Measurements from ENCODE around the gene SLC1A5.

The SLC1A5 gene

GRCh38 chr19:46742926-46743480 is 45.4 kb downstream of the SLC1A5 start:
- peak; percentile 47 for DNase-seq (ENCODE audit: low spot score)

GRCh38 chr19:46741447-46741846 is 46.9 kb downstream of the SLC1A5 start:
- no peak for DNase-seq (ENCODE audit: low spot score)

GRCh38 chr19:46739290-46739771 is 49.1 kb downstream of the SLC1A5 start:
- DNase-seq (ENCODE audit: low spot score), result no peak

- no peak for DNase-seq (ENCODE audit: low spot score)
Observed at GRCh38 chr19:46737761-46738171, 50.6 kb downstream of the SLC1A5 start.

- DNase-seq (ENCODE audit: low spot score), result no peak
Observed at GRCh38 chr19:46737298-46737654, 51.1 kb downstream of the SLC1A5 start.

- no peak for DNase-seq (ENCODE audit: low spot score)
Observed at GRCh38 chr19:46736531-46737297, 51.7 kb downstream of the SLC1A5 start.

- DNase-seq (ENCODE audit: low spot score), result no peak
Observed at GRCh38 chr19:46733690-46734292, 54.6 kb downstream of the SLC1A5 start.

- DNase-seq (ENCODE audit: low spot score), result no peak
Observed at GRCh38 chr19:46732966-46733689, 55.3 kb downstream of the SLC1A5 start.

- no peak for DNase-seq (ENCODE audit: low spot score)
Observed at GRCh38 chr19:46732172-46732938, 56.0 kb downstream of the SLC1A5 start.

GRCh38 chr19:46731584-46731983 is 56.8 kb downstream of the SLC1A5 start:
- no peak for DNase-seq (ENCODE audit: low spot score)

- no peak for DNase-seq (ENCODE audit: low spot score)
Observed at GRCh38 chr19:46731007-46731501, 57.3 kb downstream of the SLC1A5 start.

- DNase-seq (ENCODE audit: low spot score), result no peak
Observed at GRCh38 chr19:46730595-46730994, 57.8 kb downstream of the SLC1A5 start.

- no peak for DNase-seq (ENCODE audit: low spot score)
Observed at GRCh38 chr19:46730187-46730586, 58.2 kb downstream of the SLC1A5 start.

GRCh38 chr19:46729696-46730095 is 58.7 kb downstream of the SLC1A5 start:
- DNase-seq (ENCODE audit: low spot score), result no peak

- no peak for DNase-seq (ENCODE audit: low spot score)
Observed at GRCh38 chr19:46728693-46729339, 59.6 kb downstream of the SLC1A5 start.

GRCh38 chr19:46728208-46728607 is 60.2 kb downstream of the SLC1A5 start:
- DNase-seq (ENCODE audit: low spot score), result no peak

- no peak for DNase-seq (ENCODE audit: low spot score)
Observed at GRCh38 chr19:46727757-46728156, 60.6 kb downstream of the SLC1A5 start.

GRCh38 chr19:46726971-46727501 is 61.4 kb downstream of the SLC1A5 start:
- DNase-seq (ENCODE audit: low spot score), result no peak

- DNase-seq (ENCODE audit: low spot score), result no peak
Observed at GRCh38 chr19:46726551-46726950, 61.8 kb downstream of the SLC1A5 start.

- DNase-seq (ENCODE audit: low spot score), result no peak
Observed at GRCh38 chr19:46725859-46726393, 62.5 kb downstream of the SLC1A5 start.
